ENCODE results near the gene ZNF804B.

The ZNF804B gene

DNA sequence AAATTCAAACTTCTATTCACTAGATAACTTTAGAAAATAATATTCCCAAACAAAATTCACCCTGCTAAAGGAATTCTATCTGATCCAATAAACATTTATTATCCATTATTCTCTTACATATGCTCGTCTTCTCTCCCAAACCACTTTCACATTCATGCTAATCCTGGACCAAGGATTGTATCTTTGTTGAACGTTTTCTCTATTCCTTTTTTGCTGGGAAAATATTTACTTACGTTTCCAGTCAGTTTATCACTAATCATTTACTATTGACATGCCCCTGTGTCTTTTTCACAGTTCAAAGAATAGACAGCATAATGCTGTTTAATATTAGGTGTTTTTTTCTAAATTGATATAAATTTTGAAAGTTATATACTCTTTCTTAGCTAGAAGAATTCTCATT lies 32.9 kb downstream of the ZNF804B start:
- H3K4me3 Mint-ChIP-seq = no peak overlapping the region
- H3K27me3 Mint-ChIP-seq = no peaks in the 10 kb centered on the region
- no peak for DNase-seq
- no peak for ATAC-seq
- H3K36me3 Mint-ChIP-seq (ENCODE audit: low read depth) = no peaks in the 10 kb centered on the region
- H3K4me1 Mint-ChIP-seq = no peaks in the 10 kb centered on the region
- H3K27ac Mint-ChIP-seq = no peak overlapping the region
- no peaks in the 10 kb centered on the region for H3K9me3 Mint-ChIP-seq

- H3K27ac Mint-ChIP-seq = no peak within 1 kb of the TSS
- H3K36me3 Mint-ChIP-seq (ENCODE audit: low read depth) = no peaks in the 10 kb centered on the region
- no peak for ATAC-seq
- no peak for DNase-seq
- no peaks in the 10 kb centered on the region for H3K9me3 Mint-ChIP-seq
- no peak within 1 kb of the TSS for H3K4me3 Mint-ChIP-seq
- no peaks in the 10 kb centered on the region for H3K4me1 Mint-ChIP-seq
- no peaks in the 10 kb centered on the region for H3K27me3 Mint-ChIP-seq
Observed at GRCh38 chr7:88795553-88795952, 36.1 kb downstream of the ZNF804B start, which contains the start of gene TEX47. Gene TEX47 (minus strand): TSS chr7:88795737. CDS start chr7:88794942, 795 bp downstream.

DNA sequence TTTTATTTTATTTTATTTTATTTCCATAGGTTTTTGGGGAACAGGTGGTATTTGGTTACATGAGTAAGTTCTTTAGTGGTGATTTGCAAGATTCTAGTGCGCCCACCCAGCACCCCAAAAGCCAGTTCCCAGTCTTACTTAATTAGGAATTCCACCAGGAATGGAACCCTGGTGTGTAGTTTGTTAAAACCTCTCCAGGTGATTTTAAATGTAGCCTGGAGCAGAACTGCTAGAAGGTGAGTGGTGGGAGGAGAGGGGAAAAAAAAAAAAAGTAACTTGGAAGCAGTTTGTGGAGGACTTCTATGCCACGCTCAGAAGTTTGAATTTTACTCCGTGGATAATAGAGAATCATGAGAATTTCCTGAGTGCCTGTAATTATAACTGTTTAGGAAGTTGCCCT lies 41.5 kb downstream of the ZNF804B start:
- Mint-ChIP-seq H3K27me3 (peaks cover 2% of the 10 kb centered on the region), H3K9me3 (no peaks in the 10 kb centered on the region), H3K4me1 (no peaks in the 10 kb centered on the region), H3K4me3 (no peak overlapping the region), H3K36me3 (ENCODE audit: low read depth) (no peaks in the 10 kb centered on the region), H3K27ac (no peak overlapping the region)
- no peak for DNase-seq
- ATAC-seq = no peak

DNA sequence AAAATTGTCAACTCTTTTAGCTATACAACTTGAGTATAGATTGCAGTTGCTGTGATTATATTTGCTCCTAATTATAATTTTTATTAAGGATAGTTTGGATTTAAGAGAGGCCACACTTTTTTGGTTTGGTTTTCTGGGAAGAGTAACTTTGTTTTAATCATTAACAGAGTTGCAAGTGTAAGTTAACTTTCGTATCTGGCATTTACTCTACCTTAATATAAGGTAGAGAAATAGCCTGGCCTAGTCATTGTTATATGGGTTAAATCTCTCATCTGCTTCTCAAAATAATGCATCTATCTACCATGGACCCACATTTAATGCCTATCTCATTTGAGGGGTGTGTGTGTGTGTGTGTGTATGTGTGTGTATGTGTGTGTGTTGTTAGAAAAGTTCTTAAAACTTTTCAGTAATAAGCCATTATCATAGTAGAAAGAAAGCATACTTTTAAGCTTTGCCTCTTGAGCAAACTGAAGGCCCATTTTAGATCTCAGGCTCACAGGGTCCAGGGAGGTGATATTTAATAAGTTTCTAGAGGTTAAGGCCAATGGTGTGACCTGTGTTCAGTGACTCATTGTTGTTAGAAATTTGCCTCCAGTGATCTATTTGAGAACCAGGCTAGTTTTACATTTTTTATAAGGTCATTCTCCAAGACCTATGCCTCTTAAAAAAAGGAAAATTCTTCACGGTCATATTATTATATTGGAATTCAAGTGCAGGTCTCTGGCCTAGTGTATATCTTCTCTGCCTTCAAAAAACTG lies 47.0 kb downstream of the ZNF804B start:
- H3K36me3 Mint-ChIP-seq (ENCODE audit: low read depth) = no peaks in the 10 kb centered on the region
- DNase-seq = no peak
- H3K27ac Mint-ChIP-seq = no peak overlapping the region
- no peak for ATAC-seq
- H3K27me3 Mint-ChIP-seq = peaks cover 2% of the 10 kb centered on the region
- H3K9me3 Mint-ChIP-seq = no peaks in the 10 kb centered on the region
- H3K4me3 Mint-ChIP-seq = no peak overlapping the region
- H3K4me1 Mint-ChIP-seq = no peaks in the 10 kb centered on the region

- Mint-ChIP-seq H3K27ac (no peak overlapping the region), H3K4me3 (no peak overlapping the region), H3K4me1 (no peaks in the 10 kb centered on the region), H3K36me3 (ENCODE audit: low read depth) (no peaks in the 10 kb centered on the region), H3K27me3 (no peaks in the 10 kb centered on the region), H3K9me3 (peaks cover 4% of the 10 kb centered on the region)
- no peak for ATAC-seq
- DNase-seq = no peak
Observed at GRCh38 chr7:88818552-88818951, 59.1 kb downstream of the ZNF804B start.

- Mint-ChIP-seq H3K36me3 (ENCODE audit: low read depth) (no peaks in the 10 kb centered on the region), H3K4me1 (no peaks in the 10 kb centered on the region), H3K27ac (no peak overlapping the region), H3K4me3 (no peak overlapping the region), H3K9me3 (peaks cover 9% of the 10 kb centered on the region), H3K27me3 (no peaks in the 10 kb centered on the region)
- ATAC-seq = no peak
- DNase-seq = no peak
Observed at GRCh38 chr7:88826222-88826621, 66.7 kb downstream of the ZNF804B start.

DNA sequence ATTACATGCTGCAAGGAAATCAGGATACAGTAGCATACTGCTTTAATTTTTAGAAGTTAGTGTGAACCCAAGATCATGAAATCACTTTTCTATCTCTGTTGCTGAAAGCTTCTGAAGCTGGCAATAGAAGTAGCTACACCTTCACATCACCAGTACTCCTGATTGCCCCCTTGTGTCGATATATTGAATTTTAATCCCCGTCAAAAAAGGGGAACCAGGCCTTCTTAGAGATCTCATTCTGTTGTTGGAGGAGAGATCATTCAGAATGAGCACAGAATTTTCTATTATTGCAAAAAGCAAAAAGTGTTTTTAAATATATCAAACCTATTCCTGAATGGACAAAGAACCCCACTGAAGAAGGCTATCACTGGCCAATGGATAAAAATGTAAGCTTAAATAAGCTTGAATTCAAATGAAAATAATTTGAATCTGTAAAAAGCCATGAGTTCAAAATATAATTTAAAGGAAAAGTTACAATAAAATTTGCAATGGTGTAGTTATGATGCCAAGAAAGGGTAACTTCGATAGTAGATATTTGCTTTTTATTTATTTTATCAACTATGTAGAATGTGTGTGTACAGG lies 75.7 kb downstream of the ZNF804B start:
- H3K9me3 Mint-ChIP-seq = no peaks in the 10 kb centered on the region
- no peaks in the 10 kb centered on the region for H3K27me3 Mint-ChIP-seq
- no peak overlapping the region for H3K4me3 Mint-ChIP-seq
- no peaks in the 10 kb centered on the region for H3K36me3 Mint-ChIP-seq (ENCODE audit: low read depth)
- DNase-seq (no peak), ATAC-seq (no peak)
- H3K4me1 Mint-ChIP-seq = no peaks in the 10 kb centered on the region
- no peak overlapping the region for H3K27ac Mint-ChIP-seq

DNA sequence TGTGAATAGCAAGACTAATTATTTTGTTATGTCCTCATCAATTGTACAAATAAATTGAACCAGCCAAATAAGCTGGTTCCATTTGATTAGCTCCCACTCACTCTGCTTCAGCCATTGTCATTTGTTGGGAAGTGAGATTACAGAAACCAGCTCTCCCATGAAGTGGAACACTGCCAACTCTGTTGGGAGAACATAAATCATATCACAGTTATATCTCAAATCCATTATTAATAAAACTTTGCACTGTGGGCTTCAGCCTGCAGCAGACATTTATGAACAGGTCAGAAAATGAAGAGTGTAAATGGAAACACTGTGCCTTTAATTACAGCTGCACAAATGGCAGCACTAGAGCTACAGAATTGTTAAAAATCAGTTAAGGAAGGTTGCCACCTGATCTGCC lies 82.7 kb downstream of the ZNF804B start:
- H3K9me3 Mint-ChIP-seq = no peaks in the 10 kb centered on the region
- H3K36me3 Mint-ChIP-seq (ENCODE audit: low read depth) = no peaks in the 10 kb centered on the region
- H3K4me3 Mint-ChIP-seq = no peak overlapping the region
- no peak overlapping the region for H3K27ac Mint-ChIP-seq
- DNase-seq (no peak), ATAC-seq (no peak)
- H3K27me3 Mint-ChIP-seq = no peaks in the 10 kb centered on the region
- no peaks in the 10 kb centered on the region for H3K4me1 Mint-ChIP-seq

DNA sequence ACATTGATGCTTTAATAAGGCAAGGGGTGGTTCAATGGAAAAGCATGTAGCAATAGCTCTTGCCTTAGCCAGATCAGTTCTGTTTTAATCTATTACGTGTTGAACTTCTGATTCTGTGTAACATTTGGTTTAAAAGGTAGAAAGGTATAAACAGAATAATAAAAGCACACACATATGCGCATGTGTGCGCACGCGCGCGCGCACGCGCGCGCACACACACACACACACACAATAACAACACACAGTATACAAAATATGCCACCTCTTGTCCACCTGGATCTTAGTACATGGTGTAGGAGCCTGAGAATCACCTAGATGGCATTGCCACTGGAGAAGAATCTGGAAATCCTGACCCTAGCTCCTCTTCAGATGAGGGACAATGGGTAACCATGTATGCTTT lies 85.6 kb downstream of the ZNF804B start:
- Mint-ChIP-seq H3K36me3 (ENCODE audit: low read depth) (no peaks in the 10 kb centered on the region), H3K27me3 (no peaks in the 10 kb centered on the region), H3K4me3 (no peak overlapping the region), H3K9me3 (no peaks in the 10 kb centered on the region), H3K27ac (no peak overlapping the region), H3K4me1 (no peaks in the 10 kb centered on the region)
- DNase-seq (no peak), ATAC-seq (no peak)

GRCh38 chr7:88851220-88851619 lies 91.7 kb downstream of the ZNF804B start:
- Mint-ChIP-seq H3K36me3 (ENCODE audit: low read depth) (no peaks in the 10 kb centered on the region), H3K27me3 (no peaks in the 10 kb centered on the region), H3K9me3 (no peaks in the 10 kb centered on the region), H3K4me3 (no peak overlapping the region), H3K27ac (no peak overlapping the region), H3K4me1 (no peaks in the 10 kb centered on the region)
- DNase-seq (no peak), ATAC-seq (no peak)

DNA sequence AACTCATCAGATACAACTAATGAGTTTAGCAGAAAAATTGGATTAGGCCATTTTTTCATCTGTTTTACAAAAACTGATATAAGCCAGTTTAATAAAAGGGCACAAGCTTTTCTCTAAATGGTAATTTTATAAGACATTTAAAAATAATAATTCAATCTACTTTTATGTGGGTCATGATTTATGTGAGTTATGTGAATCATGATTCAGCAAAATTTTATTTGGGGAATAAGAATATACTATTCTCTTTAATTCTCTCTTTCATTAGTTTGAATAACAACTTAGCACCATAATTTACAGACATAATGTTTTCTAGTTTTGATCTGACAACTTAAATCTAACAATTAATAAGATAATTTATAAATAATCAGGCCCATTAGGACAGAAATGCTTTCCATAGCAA lies 99.8 kb downstream of the ZNF804B start:
- DNase-seq (no peak), ATAC-seq (no peak)
- H3K27ac Mint-ChIP-seq = no peak overlapping the region
- no peaks in the 10 kb centered on the region for H3K36me3 Mint-ChIP-seq (ENCODE audit: low read depth)
- H3K4me3 Mint-ChIP-seq = no peak overlapping the region
- no peaks in the 10 kb centered on the region for H3K9me3 Mint-ChIP-seq
- H3K4me1 Mint-ChIP-seq = no peaks in the 10 kb centered on the region
- no peaks in the 10 kb centered on the region for H3K27me3 Mint-ChIP-seq

GRCh38 chr7:88866265-88866863 lies 106.9 kb downstream of the ZNF804B start:
- Mint-ChIP-seq H3K36me3 (ENCODE audit: low read depth) (no peaks in the 10 kb centered on the region), H3K4me1 (no peaks in the 10 kb centered on the region), H3K4me3 (no peak overlapping the region), H3K27me3 (no peaks in the 10 kb centered on the region), H3K9me3 (no peaks in the 10 kb centered on the region), H3K27ac (no peak overlapping the region)
- DNase-seq (no peak), ATAC-seq (no peak)

DNA sequence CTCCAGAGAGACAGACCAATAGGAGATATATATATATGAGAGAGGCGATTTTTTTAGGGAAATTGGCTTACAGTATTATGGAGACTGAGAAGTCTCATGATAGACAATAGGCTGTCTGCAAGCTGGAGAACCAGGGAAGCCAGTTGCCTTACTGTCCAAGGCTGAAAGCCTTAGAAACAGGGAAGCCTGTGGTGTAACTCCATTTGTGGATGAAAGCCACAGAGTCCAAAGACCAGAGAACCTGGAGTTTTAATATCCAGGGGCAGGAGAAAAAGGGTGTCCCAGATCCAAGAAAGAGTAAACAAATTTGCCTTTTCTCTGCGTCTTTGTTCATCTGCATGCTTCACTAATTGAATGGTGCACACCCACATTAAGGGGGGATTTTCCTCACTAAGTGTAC lies 107.7 kb downstream of the ZNF804B start:
- Mint-ChIP-seq H3K27ac (no peak overlapping the region), H3K27me3 (no peaks in the 10 kb centered on the region), H3K36me3 (ENCODE audit: low read depth) (no peaks in the 10 kb centered on the region), H3K4me3 (no peak overlapping the region), H3K9me3 (no peaks in the 10 kb centered on the region), H3K4me1 (no peaks in the 10 kb centered on the region)
- ATAC-seq (no peak), DNase-seq (no peak)

GRCh38 chr7:88868456-88868855 lies 109.0 kb downstream of the ZNF804B start:
- H3K9me3 Mint-ChIP-seq = no peaks in the 10 kb centered on the region
- H3K4me3 Mint-ChIP-seq = no peak overlapping the region
- no peaks in the 10 kb centered on the region for H3K4me1 Mint-ChIP-seq
- H3K27ac Mint-ChIP-seq = no peak overlapping the region
- H3K27me3 Mint-ChIP-seq = no peaks in the 10 kb centered on the region
- DNase-seq = no peak
- H3K36me3 Mint-ChIP-seq (ENCODE audit: low read depth) = no peaks in the 10 kb centered on the region
- no peak for ATAC-seq

DNA sequence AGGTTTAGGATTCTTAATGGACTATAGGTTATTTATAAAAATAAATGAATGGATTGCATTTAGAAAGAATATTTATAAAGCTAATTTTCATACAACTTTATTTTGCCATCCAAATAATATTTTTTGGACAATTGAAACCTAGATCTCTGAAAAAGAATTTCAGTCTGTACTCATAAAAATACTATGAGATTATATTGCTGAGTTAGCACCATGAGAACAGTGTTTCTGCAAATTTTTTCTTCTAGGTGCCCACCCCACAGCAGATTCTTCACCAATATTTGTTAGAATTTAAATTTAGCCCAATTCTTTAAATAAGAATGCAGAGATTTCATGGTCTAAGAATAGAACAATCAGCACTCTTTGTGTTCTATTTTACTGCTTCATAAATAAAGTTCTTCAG lies 121.6 kb downstream of the ZNF804B start:
- no peaks in the 10 kb centered on the region for H3K4me1 Mint-ChIP-seq
- H3K27me3 Mint-ChIP-seq = no peaks in the 10 kb centered on the region
- no peaks in the 10 kb centered on the region for H3K36me3 Mint-ChIP-seq (ENCODE audit: low read depth)
- H3K4me3 Mint-ChIP-seq = no peak overlapping the region
- ATAC-seq = no peak
- H3K27ac Mint-ChIP-seq = no peak overlapping the region
- DNase-seq = no peak
- no peaks in the 10 kb centered on the region for H3K9me3 Mint-ChIP-seq
